GM12878 (cell line): ENCODE measurements around the gene JPH4. TPM values are rescaled to one million over a fixed set of nuclear protein-coding genes. Genes with fewer than 3 reads are reported as not detected.

Source experiments
- ATAC-seq: fragments of 200-7000 bp; cut with Tn5 transposase; 3 replicates; pipeline ENCODE4 v1.9.1; 2020; ENCODE audit warnings: mild to moderate bottlenecking, moderate library complexity
- BruUV-seq: library from RNA; stranded (reverse); fragments of 400-500 nt; replicated peaks from 2 replicates; lab custom pipeline; 2021; lab: Mats Ljungman, UMichigan
- CTCF ChIA-PET: fragments of 300-600 bp; sonication (Branson Sonifier 250); formaldehyde crosslinking; extraction: SDS; loops from one replicate; lab custom pipeline; 2021; ENCODE audit warnings: inconsistent platforms; lab: Yijun Ruan, JAX
- POLR2A ChIA-PET: fragments of 350-600 bp; formaldehyde crosslinking; extraction: SDS; loops from one replicate; lab custom pipeline; 2021; ENCODE audit warnings: inconsistent platforms; lab: Charles Lee
- RAD21 ChIA-PET: fragments of 300-600 bp; sonication (Branson Sonifier 250); formaldehyde crosslinking; loops from one replicate; lab custom pipeline; 2023; ENCODE audit warnings: antibody characterized with exemption; ENCODE audit not compliant: unreplicated experiment; lab: Charles Lee
- SMC1A ChIA-PET: fragments of 300-600 bp; sonication (Branson Sonifier 250); formaldehyde crosslinking; loops from one replicate; lab custom pipeline; 2023; ENCODE audit not compliant: unreplicated experiment, uncharacterized antibody; lab: Charles Lee
- DNase-seq: peaks from one replicate; pipeline ENCODE4 v3.0.0-alpha.2; 2011; ENCODE audit warnings: low read depth, low spot score
- FAIRE-seq: peaks from 3 replicates; lab custom pipeline; 2011; peaks lifted over from hg19 to GRCh38; lab: Jason Lieb, UNC
- H2AFZ ChIP-seq: 2 replicates; pipeline ENCODE4 v1.6.0; 2011; ENCODE audit warnings: low read depth, low read length, control low read depth; ENCODE audit not compliant: control insufficient read depth
- H3K27ac ChIP-seq: 2 replicates; pipeline ENCODE4 v1.5.1; 2011; ENCODE audit warnings: control low read depth; ENCODE audit not compliant: control insufficient read depth, insufficient read depth
- H3K27me3 ChIP-seq, 2 experiments: replicated peaks in 1 of 2; 2 replicates each; pipeline versions ENCODE4 v1.6.0 to v1.6.1; 2011; ENCODE audit warnings: low read length in 1 of 2; ENCODE audit not compliant: control insufficient read depth in 2 of 2, insufficient read depth in 2 of 2
- H3K36me3 ChIP-seq, 2 experiments: 2 replicates each; pipeline ENCODE4 v1.5.1; 2011; ENCODE audit warnings: low read length in 1 of 2; ENCODE audit not compliant: control insufficient read depth in 2 of 2, insufficient read depth in 2 of 2
- H3K4me1 ChIP-seq: 2 replicates; pipeline ENCODE4 v1.6.1; 2011; ENCODE audit warnings: mild to moderate bottlenecking, low read length, moderate library complexity, mixed read lengths; ENCODE audit not compliant: control insufficient read depth, insufficient read depth
- H3K4me2 ChIP-seq: 2 replicates; pipeline ENCODE4 v1.6.0; 2011; ENCODE audit warnings: control low read depth; ENCODE audit not compliant: control insufficient read depth, insufficient read depth
- H3K4me3 ChIP-seq: fragments of 200-600 bp; sonication (generic); 2 replicates; pipeline ENCODE4 v1.5.1; 2016
- H3K79me2 ChIP-seq: 2 replicates; pipeline ENCODE4 v1.6.0; 2011; ENCODE audit warnings: low read length; ENCODE audit not compliant: control insufficient read depth, insufficient read depth
- H3K9ac ChIP-seq: 2 replicates; pipeline ENCODE4 v1.8.0; 2011; ENCODE audit warnings: low read length, control low read depth, mixed read lengths; ENCODE audit not compliant: control insufficient read depth, insufficient read depth
- H3K9me3 ChIP-seq: replicated peaks from 3 replicates; pipeline ENCODE4 v1.5.1; 2011; ENCODE audit warnings: mild to moderate bottlenecking, low read length; ENCODE audit not compliant: control insufficient read depth, insufficient read depth
- H4K20me1 ChIP-seq: 2 replicates; pipeline ENCODE4 v1.6.0; 2011; ENCODE audit not compliant: control insufficient read depth, insufficient read depth
- CTCF ChIP-seq, 3 experiments: IDR thresholded peaks in 2 of 3; conservative IDR thresholded peaks in 1 of 3; 2 replicates each; pipeline ENCODE4 v1.5.1; 2011; ENCODE audit warnings: low read depth in 3 of 3, low read length in 3 of 3, mild to moderate bottlenecking in 3 of 3, control low read depth in 2 of 3, moderate library complexity in 2 of 3, inconsistent platforms in 1 of 3, mixed read lengths in 1 of 3; ENCODE audit not compliant: control insufficient read depth in 2 of 3, insufficient read depth in 1 of 3; ENCODE audit errors: extremely low read depth in 1 of 3
- EED ChIP-seq: sonication (generic); IDR thresholded peaks from 2 replicates; pipeline ENCODE4 v1.6.1; 2016; ENCODE audit warnings: antibody characterized with exemption, low read depth
- FOS ChIP-seq: IDR thresholded peaks from 3 replicates; pipeline ENCODE4 v1.6.1; 2011; ENCODE audit warnings: borderline replicate concordance; ENCODE audit not compliant: insufficient read length; ENCODE audit errors: extremely low read depth
- HCFC1 ChIP-seq: fragments of 150-350 bp; IDR thresholded peaks from 2 replicates; pipeline ENCODE4 v1.6.1; 2014; ENCODE audit warnings: low read length
- HDAC6 ChIP-seq: fragments of 200-600 bp; sonication (generic); IDR thresholded peaks from one replicate; pipeline ENCODE4 v1.8.0; 2017; ENCODE audit warnings: antibody characterized with exemption; ENCODE audit not compliant: unreplicated experiment
- MXI1 ChIP-seq: fragments of 150-350 bp; IDR thresholded peaks from 2 replicates; pipeline ENCODE4 v1.6.1; 2011; ENCODE audit warnings: low read depth, mild to moderate bottlenecking, inconsistent platforms, low read length, improper control_type of control experiment
- NFIC ChIP-seq: IDR thresholded peaks from 2 replicates; pipeline ENCODE4 v1.6.1; 2012; ENCODE audit warnings: low read depth, mild to moderate bottlenecking, inconsistent platforms, low read length, moderate library complexity
- PAX8 ChIP-seq: fragments of 450-650 bp; IDR thresholded peaks from 2 replicates; pipeline ENCODE4 v1.6.1; 2017; ENCODE audit warnings: mild to moderate bottlenecking, moderate library complexity
- RB1 ChIP-seq: fragments of 450-650 bp; formaldehyde crosslinking; IDR thresholded peaks from 2 replicates; pipeline ENCODE4 v1.6.1; 2017; ENCODE audit warnings: mild to moderate bottlenecking, borderline replicate concordance
- RELA ChIP-seq: fragments of 450-650 bp; IDR thresholded peaks from 2 replicates; pipeline ENCODE4 v1.8.0; 2014; ENCODE audit warnings: borderline replicate concordance; ENCODE audit not compliant: partially characterized antibody
- SIN3A ChIP-seq: IDR thresholded peaks from 2 replicates; pipeline ENCODE4 v1.6.1; 2012; ENCODE audit warnings: low read depth, low read length, improper control_type of control experiment
- SMAD1 ChIP-seq: fragments of 450-650 bp; IDR thresholded peaks from 2 replicates; pipeline ENCODE4 v1.6.1; 2018; ENCODE audit warnings: mild to moderate bottlenecking, low read depth; ENCODE audit not compliant: partially characterized antibody
- ZNF207 ChIP-seq: fragments of 450-650 bp; IDR thresholded peaks from 2 replicates; pipeline ENCODE4 v1.6.1; 2014; ENCODE audit warnings: antibody characterized with exemption, mild to moderate bottlenecking, borderline replicate concordance
- ZNF384 ChIP-seq: IDR thresholded peaks from 2 replicates; pipeline ENCODE4 v1.6.1; 2012; ENCODE audit warnings: low read depth, mild to moderate bottlenecking, low read length, improper control_type of control experiment, borderline replicate concordance
- ZNF622 ChIP-seq: fragments of 450-650 bp; IDR thresholded peaks from 2 replicates; pipeline ENCODE4 v1.6.1; 2017; ENCODE audit warnings: mild to moderate bottlenecking, inconsistent platforms
- ZNF687 ChIP-seq: fragments of 450-650 bp; IDR thresholded peaks from 2 replicates; pipeline ENCODE4 v1.6.1; 2017; ENCODE audit warnings: mild to moderate bottlenecking, moderate library complexity
- WGBS: methylation state at CpG from one replicate; pipeline ENCODE4 v1.1.6; 2016; ENCODE audit warnings: low lambda C conversion rate; ENCODE audit not compliant: insufficient replicate concordance, insufficient coverage; ENCODE audit errors: missing lambda C conversion rate; 5-methylcytosine and 5-hydroxymethylcytosine counted together
- in situ Hi-C: fragments of 300-500 bp; cut with MboI; formaldehyde crosslinking; loops from 9 replicates; pipeline ENCODE4 v1.14.3; 2018; ENCODE audit warnings: mixed read lengths
- intact Hi-C: fragments of 100-400 bp; cut with micrococcal nuclease; formaldehyde crosslinking; loops from one replicate; pipeline ENCODE4 v1.14.2; 2022; ENCODE audit not compliant: unreplicated experiment
- polyA plus RNA-seq, 11 experiments: library from polyadenylated mRNA; depleted of rRNA in 4 of 11; unstranded in 6 of 11; stranded (reverse) in 5 of 11; fragments of >200 nt; fragmentation: Nextera tagmentation in 4 of 11; fragmentation: Illumina TruSeq in 1 of 11; extraction: Ambion mirVana in 4 of 11; extraction: Trizol in 1 of 11; gene quantifications; 1 replicate in 1 of 11; 2 replicates in 10 of 11; pipeline versions ENCODE4 v1.2.1 to v1.2.3, GENCODE V29; 2011 to 2016; ENCODE audit warnings: inconsistent platforms in 2 of 11, missing spikeins in 2 of 11, low read depth in 1 of 11
- total RNA-seq, 4 experiments: library from RNA; depleted of rRNA in 3 of 4; stranded (reverse); fragments of >200 nt in 3 of 4; fragmentation: Illumina TruSeq in 1 of 4; extraction: Trizol in 1 of 4; gene quantifications; 2 replicates each; pipeline versions ENCODE4 v1.2.1 to v1.2.3, GENCODE V29; 2013 to 2021

Gene JPH4
- total and polyA plus RNA-seq, 10 of the 15 experiments (the other 5 are each of a cell fraction or from before 2014, with no cell fraction given), result 0.48 to 10.3 (median 3.8) TPM

- no peak for ATAC-seq
- no peaks in the 10 kb centered on the region for H3K36me3 ChIP-seq
- H4K20me1 ChIP-seq, result no peaks in the 10 kb centered on the region
- H3K27me3 ChIP-seq, result no peaks in the 10 kb centered on the region
- ChIA-PET SMC1A (interaction anchor here (1.8 kb wide), 1 partner anchor 23 kb away, joined by 6 read pairs; no protein-coding TSS in a partner anchor), POLR2A (no interaction called here), RAD21 (interaction anchor here (1.2 kb wide), 1 partner anchor 20 kb away, joined by 5 read pairs; no protein-coding TSS in a partner anchor), CTCF (interaction anchor here (4.5 kb wide), 2 partner anchors 18 to 23 kb away, joined by 33 to 51 read pairs; no protein-coding TSS in a partner anchor)
- in situ Hi-C loops, result no loop called here
- TF ChIP-seq CTCF (IDR thresholded peaks at IDR 0.05 in 2 of 3, conservative IDR thresholded peaks at IDR 0.05 in 1 of 3; ENCODE audit: control insufficient read depth in 2 of 3, extremely low read depth in 1 of 3, insufficient read depth in 1 of 3, low read depth in 3 of 3, low read length in 3 of 3), result no peak
- TF ChIP-seq SMAD1, result no peak
- no peak for TF ChIP-seq ZNF384
- TF ChIP-seq NFIC, result no peak
- TF ChIP-seq ZNF207, result no peak
- TF ChIP-seq RB1, result no peak
- no peak for TF ChIP-seq HCFC1
- no peak for TF ChIP-seq SIN3A
- TF ChIP-seq FOS, result no peak
- TF ChIP-seq RELA, result no peak
- no peak for TF ChIP-seq ZNF687
- TF ChIP-seq PAX8, result no peak
- TF ChIP-seq EED, result no peak
- TF ChIP-seq ZNF622, result no peak
- no peak for TF ChIP-seq MXI1
- no peak for TF ChIP-seq HDAC6
- H3K79me2 ChIP-seq, result no peaks in the 10 kb centered on the region
- H3K9ac ChIP-seq, result no peak overlapping the region
- no peak overlapping the region for H3K4me3 ChIP-seq
- no TSS peak for BruUV-seq
- no peak overlapping the region for H3K4me2 ChIP-seq
- FAIRE-seq, result no peak
- no peak overlapping the region for H3K27ac ChIP-seq
- peaks cover 31% of the 10 kb centered on the region for H3K4me1 ChIP-seq
- no peak for DNase-seq
- intact Hi-C loops, result no loop called here
- H3K9me3 ChIP-seq, result peaks cover 3% of the 10 kb centered on the region; the same call in 2 of the 3 replicates
- WGBS, result 0% methylated on average over 1 of the region's 1 CpG
- H2AFZ ChIP-seq, result no peak overlapping the region
These were observed 29.9 kb upstream of the JPH4 start for GRCh38 chr14:23608454-23608853.
